ENCODE data around the gene EHD3.

The EHD3 gene

GRCh38 chr2:31284107-31284506 is 50.2 kb downstream of the EHD3 start:
- Histone ChIP-seq H3K27me3 (ENCODE audit: control insufficient read depth, insufficient read depth, low read length) (no peaks in the 10 kb centered on the region), H3K4me2 (ENCODE audit: low read length) (no peak overlapping the region), H2AFZ (no peak overlapping the region), H3K79me2 (no peaks in the 10 kb centered on the region), H3K9me3 (ENCODE audit: control insufficient read depth, low read length) (no peaks in the 10 kb centered on the region), H3K36me3 (ENCODE audit: control insufficient read depth, insufficient read depth, low read length) (no peaks in the 10 kb centered on the region), H3K4me1 (no peaks in the 10 kb centered on the region), H3K27ac (no peak overlapping the region), H3K9ac (no peak overlapping the region), H3K4me3 (ENCODE audit: low read depth, low read length) (no peak overlapping the region)
- no peak for TF ChIP-seq CTCF (IDR thresholded peaks at IDR 0.05)

DNA sequence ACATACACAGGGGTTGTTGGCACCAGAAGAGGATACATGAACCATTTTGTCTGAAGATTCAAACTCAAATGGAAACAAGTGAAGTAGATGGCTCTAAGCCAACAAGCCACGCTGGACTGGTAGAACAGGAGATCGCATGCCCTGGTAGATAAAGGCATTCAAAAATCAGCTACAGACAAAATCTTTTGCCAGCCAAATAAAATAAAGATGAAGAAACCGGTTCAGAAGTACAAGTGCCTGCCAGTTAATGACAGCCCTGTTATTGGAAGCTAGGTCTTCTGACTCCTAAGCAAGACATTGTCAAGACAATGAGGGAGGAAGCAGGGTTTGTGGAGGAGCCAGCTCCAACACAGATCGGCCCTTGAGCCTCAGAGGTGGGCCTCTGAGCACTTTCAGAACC is 52.3 kb downstream of the EHD3 start:
- H3K9me3 ChIP-seq (ENCODE audit: control insufficient read depth, low read length), result no peaks in the 10 kb centered on the region
- H3K4me1 ChIP-seq, result no peaks in the 10 kb centered on the region
- no peak for TF ChIP-seq CTCF (IDR thresholded peaks at IDR 0.05)
- H3K79me2 ChIP-seq, result no peaks in the 10 kb centered on the region
- H3K4me2 ChIP-seq (ENCODE audit: low read length), result no peak overlapping the region
- no peak overlapping the region for H3K27ac ChIP-seq
- H3K27me3 ChIP-seq (ENCODE audit: control insufficient read depth, insufficient read depth, low read length), result no peaks in the 10 kb centered on the region
- no peak overlapping the region for H3K4me3 ChIP-seq (ENCODE audit: low read depth, low read length)
- H2AFZ ChIP-seq, result no peak overlapping the region
- no peaks in the 10 kb centered on the region for H3K36me3 ChIP-seq (ENCODE audit: control insufficient read depth, insufficient read depth, low read length)
- no peak overlapping the region for H3K9ac ChIP-seq

DNA sequence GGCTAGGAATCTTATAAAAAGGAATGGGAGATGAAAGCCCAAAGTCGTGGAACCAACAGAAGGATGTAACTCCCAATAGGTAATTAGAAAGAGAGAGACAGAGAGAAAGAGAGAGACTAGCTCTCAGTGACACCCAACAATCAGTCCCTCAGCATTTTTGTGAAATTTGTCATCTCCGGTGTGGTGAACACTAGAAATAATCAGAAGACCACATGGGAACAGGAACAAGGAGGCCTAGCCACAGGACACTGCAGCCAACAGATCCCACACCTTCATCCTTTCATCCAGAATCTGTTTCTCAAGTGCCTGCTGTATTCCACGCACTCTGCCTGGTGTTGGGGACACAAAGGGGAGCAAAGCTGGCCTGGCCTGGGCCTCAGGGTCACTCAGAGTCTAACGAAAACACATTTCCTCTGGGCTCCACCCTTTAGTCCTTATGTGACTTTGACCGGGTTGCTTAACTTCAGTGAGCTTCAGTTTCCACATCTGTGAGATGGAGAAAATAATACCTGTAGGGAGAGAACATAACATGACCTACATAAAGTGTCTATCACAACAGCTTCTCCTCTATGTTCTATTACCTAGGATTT is 53.1 kb downstream of the EHD3 start:
- no peaks in the 10 kb centered on the region for H3K9me3 ChIP-seq (ENCODE audit: control insufficient read depth, low read length)
- no peak overlapping the region for H2AFZ ChIP-seq
- no peaks in the 10 kb centered on the region for H3K79me2 ChIP-seq
- H3K4me3 ChIP-seq (ENCODE audit: low read depth, low read length), result no peak overlapping the region
- no peak overlapping the region for H3K4me2 ChIP-seq (ENCODE audit: low read length)
- no peaks in the 10 kb centered on the region for H3K36me3 ChIP-seq (ENCODE audit: control insufficient read depth, insufficient read depth, low read length)
- no peaks in the 10 kb centered on the region for H3K27me3 ChIP-seq (ENCODE audit: control insufficient read depth, insufficient read depth, low read length)
- no peak overlapping the region for H3K27ac ChIP-seq
- no peak for TF ChIP-seq CTCF (IDR thresholded peaks at IDR 0.05)
- H3K4me1 ChIP-seq, result no peaks in the 10 kb centered on the region
- H3K9ac ChIP-seq, result no peak overlapping the region

GRCh38 chr2:31287654-31288053 is 53.7 kb downstream of the EHD3 start:
- no peak overlapping the region for H3K9ac ChIP-seq
- H3K79me2 ChIP-seq, result no peaks in the 10 kb centered on the region
- no peaks in the 10 kb centered on the region for H3K27me3 ChIP-seq (ENCODE audit: control insufficient read depth, insufficient read depth, low read length)
- H3K4me2 ChIP-seq (ENCODE audit: low read length), result no peak overlapping the region
- no peak for TF ChIP-seq CTCF (IDR thresholded peaks at IDR 0.05)
- H2AFZ ChIP-seq, result no peak overlapping the region
- no peaks in the 10 kb centered on the region for H3K9me3 ChIP-seq (ENCODE audit: control insufficient read depth, low read length)
- no peaks in the 10 kb centered on the region for H3K4me1 ChIP-seq
- H3K36me3 ChIP-seq (ENCODE audit: control insufficient read depth, insufficient read depth, low read length), result no peaks in the 10 kb centered on the region
- H3K27ac ChIP-seq, result no peak overlapping the region
- no peak overlapping the region for H3K4me3 ChIP-seq (ENCODE audit: low read depth, low read length)

GRCh38 chr2:31294196-31294595 is 60.2 kb downstream of the EHD3 start:
- Histone ChIP-seq H3K9ac (no peak overlapping the region), H3K4me3 (ENCODE audit: low read depth, low read length) (no peak overlapping the region), H3K9me3 (ENCODE audit: control insufficient read depth, low read length) (no peaks in the 10 kb centered on the region), H3K4me1 (peaks cover 3% of the 10 kb centered on the region), H3K79me2 (no peaks in the 10 kb centered on the region), H3K36me3 (ENCODE audit: control insufficient read depth, insufficient read depth, low read length) (no peaks in the 10 kb centered on the region), H3K27ac (no peak overlapping the region), H3K4me2 (ENCODE audit: low read length) (no peak overlapping the region), H3K27me3 (ENCODE audit: control insufficient read depth, insufficient read depth, low read length) (no peaks in the 10 kb centered on the region), H2AFZ (no peak overlapping the region)
- no peak for TF ChIP-seq CTCF (IDR thresholded peaks at IDR 0.05)

All from parathyroid adenoma (tissue), 2 donors.